22Rv1 (cell line): ENCODE results near the gene HDGFL2.

Experiments
- ZFX ChIP-seq: fragments of 450-650 bp; IDR thresholded peaks from 2 replicates; pipeline ENCODE4 v1.6.1; 2017; ENCODE audit warnings: antibody characterized with exemption, borderline replicate concordance
- TF ChIP-seq, protein P1 (sequence below): fragments of 450-650 bp; IDR thresholded peaks from 2 replicates; pipeline ENCODE4 v1.5.1; 2017; ENCODE audit warnings: mild to moderate bottlenecking

DNA sequence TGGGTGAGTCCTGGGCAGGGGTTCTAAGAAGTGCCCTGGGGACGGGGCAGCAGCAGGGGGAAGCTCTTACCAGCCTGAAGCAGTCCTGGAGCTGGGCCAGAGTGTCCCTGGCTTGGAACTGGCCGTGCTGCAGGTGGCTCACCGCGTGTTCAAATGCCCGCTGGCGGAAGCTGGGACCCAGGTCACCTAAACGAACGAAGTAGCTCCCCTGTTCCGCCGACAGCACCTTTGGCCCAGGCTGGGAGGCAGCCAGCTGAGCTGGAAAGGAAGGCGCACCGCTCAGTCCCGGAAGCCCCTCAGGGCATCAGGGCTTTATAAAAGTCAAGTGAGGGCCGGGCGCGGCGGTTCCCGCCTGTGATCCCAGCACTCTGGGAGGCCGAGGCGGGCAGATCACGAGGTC, 36.6 kb downstream of the HDGFL2 start:
- TF ChIP-seq, protein P1, sequence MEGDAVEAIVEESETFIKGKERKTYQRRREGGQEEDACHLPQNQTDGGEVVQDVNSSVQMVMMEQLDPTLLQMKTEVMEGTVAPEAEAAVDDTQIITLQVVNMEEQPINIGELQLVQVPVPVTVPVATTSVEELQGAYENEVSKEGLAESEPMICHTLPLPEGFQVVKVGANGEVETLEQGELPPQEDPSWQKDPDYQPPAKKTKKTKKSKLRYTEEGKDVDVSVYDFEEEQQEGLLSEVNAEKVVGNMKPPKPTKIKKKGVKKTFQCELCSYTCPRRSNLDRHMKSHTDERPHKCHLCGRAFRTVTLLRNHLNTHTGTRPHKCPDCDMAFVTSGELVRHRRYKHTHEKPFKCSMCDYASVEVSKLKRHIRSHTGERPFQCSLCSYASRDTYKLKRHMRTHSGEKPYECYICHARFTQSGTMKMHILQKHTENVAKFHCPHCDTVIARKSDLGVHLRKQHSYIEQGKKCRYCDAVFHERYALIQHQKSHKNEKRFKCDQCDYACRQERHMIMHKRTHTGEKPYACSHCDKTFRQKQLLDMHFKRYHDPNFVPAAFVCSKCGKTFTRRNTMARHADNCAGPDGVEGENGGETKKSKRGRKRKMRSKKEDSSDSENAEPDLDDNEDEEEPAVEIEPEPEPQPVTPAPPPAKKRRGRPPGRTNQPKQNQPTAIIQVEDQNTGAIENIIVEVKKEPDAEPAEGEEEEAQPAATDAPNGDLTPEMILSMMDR: no peak
- TF ChIP-seq ZFX: no peak
